Left ventricle myocardium superior (tissue), 1 donor: ENCODE results near the gene MRTFA. TPM values are rescaled to one million over a fixed set of nuclear protein-coding genes. Genes with fewer than 3 reads are reported as not detected.
A peak's percentile ranks its signal among the peaks of the same experiment; 100 is the strongest.

Source experiments
- ATAC-seq: fragments of 200-7000 bp; cut with Tn5 transposase; one replicate; pipeline ENCODE4 v1.9.1; 2020; ENCODE audit warnings: mild to moderate bottlenecking, moderate library complexity
- DNase-seq: peaks from one replicate; pipeline ENCODE4 v3.0.0-alpha.2; 2020
- intact Hi-C: fragments of 100-400 bp; cut with micrococcal nuclease; formaldehyde crosslinking; loops from one replicate; pipeline ENCODE4 v1.11.0; 2022
- total RNA-seq: library from RNA; stranded (reverse); fragmentation: NEBNext Ultra II Directional; extraction: Animal tissue kit (Norgen Biotek cat#: 25700); gene quantifications from one replicate; pipeline ENCODE4 v1.2.1, GENCODE V29; 2021
- donor health status: DM: no; HTN: yes; CAD: no; lungs with severe emphysema.

Gene MRTFA
- total RNA-seq, 1 donor from 2014 or later: 32.5 TPM

DNA sequence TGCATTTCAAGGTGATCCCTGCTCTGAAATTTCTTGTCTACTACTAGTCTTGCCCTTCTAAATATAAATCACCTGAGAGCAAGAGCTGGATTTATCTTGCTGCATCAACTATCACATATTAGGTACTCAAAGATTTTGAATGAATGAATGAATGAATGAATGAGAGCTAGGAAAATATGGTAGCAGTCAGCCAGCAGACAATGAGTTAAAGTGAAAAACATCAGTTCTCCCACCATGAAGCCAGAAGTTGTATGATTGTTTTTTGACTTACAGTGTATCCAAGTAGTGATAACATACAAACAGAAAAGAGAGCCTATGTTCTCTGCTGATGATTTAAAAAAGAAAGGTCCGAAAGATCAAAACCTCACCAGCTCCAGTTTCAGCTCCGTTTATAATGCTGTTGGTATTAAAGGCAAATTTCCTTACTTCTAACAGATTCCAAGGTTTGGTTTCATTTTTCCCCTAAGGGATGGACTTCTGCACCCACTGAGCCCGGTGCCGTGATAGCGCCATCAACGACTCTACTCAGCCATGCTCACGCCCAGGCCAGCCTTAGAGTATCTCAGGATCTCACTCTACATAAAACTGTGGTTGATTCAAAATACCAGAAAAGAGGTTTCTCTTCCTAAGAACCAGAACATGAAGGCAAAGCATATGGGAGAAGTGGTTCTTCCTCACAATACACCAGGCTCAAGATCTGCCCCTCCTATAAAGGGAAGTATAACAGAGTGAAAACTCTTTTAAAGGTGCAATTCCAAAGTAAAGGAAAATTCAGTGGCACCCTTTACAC lies 174.1 kb downstream of the MRTFA start:
- intact Hi-C loops: no loop called here
- DNase-seq (no peak), ATAC-seq (peak; percentile 45)

DNA sequence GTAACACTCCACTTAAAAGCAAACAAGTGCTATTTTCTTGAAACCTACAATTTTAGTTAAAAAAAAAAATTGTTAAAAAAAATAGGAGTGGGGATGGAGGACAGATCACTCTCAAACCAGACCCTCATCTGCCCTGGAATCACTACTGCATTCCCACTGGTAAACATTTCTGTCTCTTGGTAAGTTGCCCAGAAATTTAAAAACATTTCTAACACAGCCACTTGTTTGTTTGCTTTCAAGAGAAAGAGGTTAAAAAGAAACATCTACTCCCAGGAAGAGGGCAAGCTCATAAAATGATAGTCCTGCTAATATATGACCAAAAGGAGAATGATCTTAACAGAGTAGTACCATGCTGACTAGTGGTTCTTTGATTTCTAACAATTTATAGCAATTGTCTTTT lies 182.8 kb downstream of the MRTFA start:
- ATAC-seq (no peak), DNase-seq (no peak)
- intact Hi-C loops: no loop called here

- peak; percentile 42 for ATAC-seq
- no peak for DNase-seq
- intact Hi-C loops: no loop called here
Measured at GRCh38 chr22:40452730-40453487, 183.6 kb downstream of the MRTFA start.

DNA sequence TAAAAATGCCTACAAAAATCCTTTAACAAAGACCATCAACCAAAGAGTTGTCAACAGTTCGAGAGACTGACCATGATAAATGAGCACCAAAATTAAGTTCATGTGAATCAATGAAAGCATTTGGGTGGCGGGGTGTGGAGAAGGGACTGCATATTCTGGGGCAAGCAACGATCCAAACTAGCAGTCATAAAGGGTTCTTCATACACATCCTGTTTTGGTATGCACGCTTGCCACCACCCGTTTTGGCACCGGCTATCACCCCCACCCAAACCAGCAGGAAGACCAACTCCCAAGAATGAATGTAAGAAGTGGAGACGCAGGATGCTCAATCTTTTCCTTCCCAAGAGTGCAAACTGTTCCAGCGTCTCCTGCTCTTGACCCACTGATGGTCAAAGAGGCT lies 185.3 kb downstream of the MRTFA start:
- intact Hi-C loops: no loop called here

GRCh38 chr22:40450616-40451015 lies 185.9 kb downstream of the MRTFA start:
- ATAC-seq: peak; percentile 17
- intact Hi-C loops: no loop called here

More for the DNA sequence above, 185.3 kb downstream of the MRTFA start:
- no peak for ATAC-seq
- DNase-seq: no peak

DNA sequence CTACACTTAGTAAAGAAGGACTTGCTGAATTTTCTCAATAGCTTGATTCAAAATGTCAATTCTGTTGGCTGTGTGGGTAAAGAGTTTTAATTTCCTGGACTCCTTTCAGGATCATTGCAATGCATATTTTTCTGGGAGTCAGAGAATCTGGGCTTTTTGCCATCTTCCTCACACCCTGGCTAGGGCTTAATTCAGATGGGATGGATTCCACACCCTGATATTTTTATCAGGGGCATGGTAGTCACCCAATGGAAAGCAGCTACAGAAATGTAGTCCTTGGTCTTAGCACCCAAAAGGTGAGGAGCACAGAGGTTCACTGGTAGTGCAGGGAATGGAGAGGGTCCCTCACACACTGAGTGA lies 186.9 kb downstream of the MRTFA start:
- no peak for ATAC-seq
- intact Hi-C loops: no loop called here
- no peak for DNase-seq

More at GRCh38 chr22:40450616-40451015, 185.9 kb downstream of the MRTFA start:
- no peak for DNase-seq

DNA sequence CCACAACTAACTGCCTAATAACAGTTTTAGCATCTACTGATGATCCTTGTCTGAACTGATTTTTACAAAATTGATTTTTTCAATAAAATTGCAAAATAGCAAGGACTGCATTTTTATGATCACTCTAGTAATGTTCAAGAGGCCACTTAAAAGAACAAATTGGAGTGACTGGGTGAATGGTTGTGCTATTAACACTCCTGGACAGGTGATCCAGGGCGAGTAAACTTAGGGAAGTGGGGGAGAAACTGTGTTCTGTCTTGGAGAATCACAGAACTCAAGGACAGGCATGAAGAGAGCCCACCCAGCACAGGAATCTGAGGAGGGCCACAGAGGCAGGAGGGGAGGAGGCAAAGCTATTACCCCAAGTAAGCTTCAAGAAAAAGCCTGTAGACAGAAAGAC lies 190.3 kb downstream of the MRTFA start:
- intact Hi-C loops: no loop called here
- ATAC-seq (no peak), DNase-seq (no peak)

DNA sequence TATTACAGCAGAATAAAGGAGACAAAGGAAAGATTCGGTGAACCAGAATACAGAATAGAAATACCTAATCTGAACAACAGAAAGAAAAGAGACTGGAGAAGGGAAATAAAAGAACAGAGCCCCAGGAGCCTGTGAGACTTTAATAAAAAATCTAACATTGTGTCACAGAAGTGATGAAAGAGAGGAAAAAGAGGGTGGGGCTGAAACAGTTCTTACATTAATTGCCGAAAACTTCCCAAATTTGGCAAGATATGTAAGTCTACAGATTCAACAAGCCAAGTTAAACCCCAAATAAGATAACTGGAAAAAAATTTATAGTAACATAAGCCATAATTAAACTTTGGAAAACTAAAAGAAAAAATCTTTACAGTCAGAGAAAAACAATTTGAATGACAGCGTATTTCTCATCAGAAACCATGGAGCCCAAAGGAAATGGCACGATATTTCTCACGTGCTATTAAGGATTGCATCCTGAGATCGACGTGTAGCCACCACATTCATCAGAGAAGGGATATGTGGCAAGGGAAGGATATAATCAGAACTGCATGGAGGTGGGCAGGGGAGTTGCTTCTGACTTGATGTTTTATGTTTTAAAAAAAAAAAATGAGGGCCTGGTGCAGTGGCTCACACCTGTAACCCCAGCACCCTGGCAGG lies 192.2 kb downstream of the MRTFA start:
- intact Hi-C loops: no loop called here
- DNase-seq: no peak

DNA sequence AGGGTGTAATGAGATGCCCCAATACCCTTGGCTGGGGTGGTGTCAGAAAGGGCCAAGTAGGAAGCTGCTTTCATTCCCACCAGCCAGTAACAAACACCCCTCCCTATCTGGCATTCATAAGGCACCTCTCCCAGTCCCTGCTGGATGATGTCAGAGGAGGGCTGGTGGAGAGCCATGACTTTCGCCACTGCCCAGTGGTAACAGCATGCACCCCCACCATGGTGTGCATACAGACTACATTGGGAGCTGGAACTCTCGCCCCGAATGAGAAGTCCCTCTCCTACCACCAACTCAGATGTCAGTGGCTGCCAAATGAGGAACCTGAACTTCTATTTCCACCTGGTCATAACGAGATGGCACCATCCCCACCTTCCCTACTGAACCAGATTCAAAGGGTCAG lies 192.8 kb downstream of the MRTFA start:
- ATAC-seq (peak; percentile 86), DNase-seq (no peak)
- intact Hi-C loops: no loop called here

More for the DNA sequence above, 192.2 kb downstream of the MRTFA start:
- ATAC-seq: peak; percentile 22

GRCh38 chr22:40441761-40442390 lies 194.6 kb downstream of the MRTFA start:
- ATAC-seq (no peak), DNase-seq (no peak)
- intact Hi-C loops: no loop called here

GRCh38 chr22:40436505-40437431 lies 199.8 kb downstream of the MRTFA start:
- intact Hi-C loops: loop anchor here (2.0 to 10.0 kb wide), 2 partner anchors 210 to 328 kb away; no protein-coding TSS in a partner anchor
- DNase-seq: peak; percentile 52
- ATAC-seq: peak; percentile 81

- DNase-seq: no peak
- no peak for ATAC-seq
- intact Hi-C loops: loop anchor here (10.0 kb wide), 1 partner anchor 330 kb away; no protein-coding TSS in a partner anchor
Measured at GRCh38 chr22:40434745-40435144, 201.8 kb downstream of the MRTFA start.

- DNase-seq (no peak), ATAC-seq (no peak)
- intact Hi-C loops: loop anchor here (10.0 kb wide), 1 partner anchor 331 kb away; no protein-coding TSS in a partner anchor
Measured at GRCh38 chr22:40434106-40434505, 202.4 kb downstream of the MRTFA start.

DNA sequence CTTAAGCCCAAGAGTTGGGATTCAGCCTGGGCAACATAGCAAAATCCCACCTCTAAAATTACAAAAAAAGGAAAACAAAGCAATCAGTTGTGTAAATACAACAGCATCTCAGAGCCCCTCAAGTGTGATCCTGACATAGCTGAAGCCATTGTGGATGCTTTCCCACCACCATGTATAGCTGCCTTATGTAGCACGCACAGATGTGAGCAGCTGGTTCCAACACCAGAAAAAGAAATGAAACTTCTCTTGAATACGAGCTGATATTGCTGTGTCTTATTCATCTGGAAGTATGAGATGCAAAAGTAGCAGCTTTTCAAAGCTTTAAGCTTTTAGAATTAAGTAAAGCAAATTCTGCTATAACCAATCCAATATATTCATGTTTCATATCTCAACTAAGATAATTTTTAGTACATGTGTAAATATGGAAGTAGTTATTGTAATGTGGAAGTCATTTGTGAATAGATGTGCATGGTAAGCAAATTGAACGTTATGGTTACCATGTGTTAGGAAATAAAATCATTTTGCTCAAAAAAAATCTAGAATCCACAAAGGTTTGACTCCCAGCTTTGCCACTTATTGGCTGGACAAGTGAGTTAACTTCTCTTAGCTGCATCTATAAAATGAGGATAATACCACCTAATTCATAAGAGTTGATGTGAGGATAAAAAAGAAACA lies 203.0 kb downstream of the MRTFA start:
- intact Hi-C loops: loop anchor here (10.0 kb wide), 1 partner anchor 331 kb away; no protein-coding TSS in a partner anchor
- DNase-seq (no peak), ATAC-seq (no peak)

GRCh38 chr22:40432625-40433024 lies 203.9 kb downstream of the MRTFA start:
- intact Hi-C loops: loop anchor here (10.0 kb wide), 1 partner anchor 332 kb away; no protein-coding TSS in a partner anchor
- DNase-seq (no peak), ATAC-seq (no peak)

DNA sequence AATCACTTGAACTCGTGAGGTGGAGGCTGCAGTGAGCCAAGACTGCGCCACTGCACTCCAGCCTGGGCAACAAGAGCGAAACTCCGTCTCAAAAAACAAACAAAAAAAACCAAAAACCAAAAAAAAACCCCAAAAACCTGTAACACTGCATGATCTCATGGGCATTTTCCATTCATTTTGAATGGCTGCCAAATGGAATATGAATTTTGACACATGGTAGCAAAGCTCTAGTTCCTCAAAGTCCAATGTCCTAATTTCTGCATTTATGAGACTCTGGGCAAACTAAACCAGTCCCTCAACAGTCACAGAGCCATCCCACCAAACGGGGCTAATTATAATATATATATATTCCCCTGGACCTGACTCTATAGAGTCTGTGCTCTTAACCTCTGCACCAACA lies 204.4 kb downstream of the MRTFA start:
- ATAC-seq: no peak
- intact Hi-C loops: loop anchor here (10.0 kb wide), 1 partner anchor 333 kb away; no protein-coding TSS in a partner anchor
- DNase-seq: no peak

DNA sequence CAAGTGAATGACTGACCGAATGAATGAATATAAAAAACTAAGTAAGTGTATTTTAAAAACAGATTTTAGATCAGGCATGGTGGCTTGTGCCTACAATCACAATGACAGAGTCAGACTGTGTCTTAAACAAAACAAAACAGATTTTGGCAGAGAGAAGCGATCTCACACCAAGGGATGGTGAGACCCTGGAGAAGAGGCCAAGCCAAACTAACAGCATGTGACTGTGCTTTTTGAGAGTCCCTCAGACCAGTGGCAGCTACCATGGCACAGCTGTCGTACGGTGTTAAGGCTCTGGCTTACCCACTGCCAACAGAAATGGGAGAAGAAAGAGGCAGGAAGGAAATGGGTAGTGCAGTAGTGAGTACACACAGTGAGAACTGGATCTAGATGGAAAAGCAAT lies 205.5 kb downstream of the MRTFA start:
- intact Hi-C loops: loop anchor here (10.0 kb wide), 1 partner anchor 334 kb away; no protein-coding TSS in a partner anchor
- ATAC-seq (no peak), DNase-seq (no peak)

GRCh38 chr22:40429481-40429880 lies 207.0 kb downstream of the MRTFA start:
- intact Hi-C loops: no loop called here

More at GRCh38 chr22:40429481-40429880, 207.0 kb downstream of the MRTFA start:
- DNase-seq (no peak), ATAC-seq (no peak)
